OCI-LY3 (cell line): ENCODE data around the gene ANKRD31.

Experiments
- EZH2phosphoT487 ChIP-seq: fragments of 200-600 bp; shearing (Covaris generic); IDR thresholded peaks from 2 replicates; pipeline ENCODE4 v1.6.1; 2018; ENCODE audit warnings: antibody characterized with exemption, mixed run types, low read depth
- TF ChIP-seq, protein P1 (sequence below): fragments of 200-600, 300-600 bp; sonication (generic); IDR thresholded peaks from 2 replicates; pipeline ENCODE4 v1.5.1; 2014; ENCODE audit warnings: antibody characterized with exemption, low read length, low read depth

DNA sequence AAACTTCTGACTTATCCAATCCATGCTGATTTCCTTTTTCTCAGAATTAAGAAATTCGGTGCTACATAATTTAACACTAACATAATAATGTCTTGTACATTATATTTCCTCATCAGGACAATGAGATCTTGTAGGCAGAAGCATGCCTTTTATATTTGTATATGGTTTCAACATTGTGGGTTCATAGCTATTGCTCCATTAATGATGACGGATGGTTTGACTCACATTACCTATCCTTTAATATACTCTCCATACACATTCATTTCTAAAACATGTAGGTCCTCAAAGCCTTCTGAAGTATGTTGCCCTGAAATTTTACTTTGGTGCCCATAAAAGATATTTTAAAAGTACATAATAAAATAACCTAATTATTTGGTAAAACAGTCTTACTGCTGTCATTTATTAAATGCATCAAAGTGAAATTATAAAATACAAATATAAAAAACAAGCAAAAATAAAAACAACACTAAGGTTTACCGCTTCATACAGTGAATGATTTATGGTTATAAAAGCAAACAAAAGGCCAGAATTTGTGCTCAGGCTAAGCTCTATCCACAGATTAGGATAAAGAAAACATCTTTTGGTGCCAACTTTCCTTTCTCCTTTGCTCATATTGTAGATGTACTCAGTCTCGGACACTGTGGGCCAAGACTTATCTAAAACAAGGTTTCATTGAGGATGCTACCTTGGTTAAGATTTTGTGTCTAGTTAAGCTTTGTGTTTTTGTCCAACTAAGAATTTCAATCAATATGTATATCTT lies 123.1 kb downstream of the ANKRD31 start:
- TF ChIP-seq, protein P1, sequence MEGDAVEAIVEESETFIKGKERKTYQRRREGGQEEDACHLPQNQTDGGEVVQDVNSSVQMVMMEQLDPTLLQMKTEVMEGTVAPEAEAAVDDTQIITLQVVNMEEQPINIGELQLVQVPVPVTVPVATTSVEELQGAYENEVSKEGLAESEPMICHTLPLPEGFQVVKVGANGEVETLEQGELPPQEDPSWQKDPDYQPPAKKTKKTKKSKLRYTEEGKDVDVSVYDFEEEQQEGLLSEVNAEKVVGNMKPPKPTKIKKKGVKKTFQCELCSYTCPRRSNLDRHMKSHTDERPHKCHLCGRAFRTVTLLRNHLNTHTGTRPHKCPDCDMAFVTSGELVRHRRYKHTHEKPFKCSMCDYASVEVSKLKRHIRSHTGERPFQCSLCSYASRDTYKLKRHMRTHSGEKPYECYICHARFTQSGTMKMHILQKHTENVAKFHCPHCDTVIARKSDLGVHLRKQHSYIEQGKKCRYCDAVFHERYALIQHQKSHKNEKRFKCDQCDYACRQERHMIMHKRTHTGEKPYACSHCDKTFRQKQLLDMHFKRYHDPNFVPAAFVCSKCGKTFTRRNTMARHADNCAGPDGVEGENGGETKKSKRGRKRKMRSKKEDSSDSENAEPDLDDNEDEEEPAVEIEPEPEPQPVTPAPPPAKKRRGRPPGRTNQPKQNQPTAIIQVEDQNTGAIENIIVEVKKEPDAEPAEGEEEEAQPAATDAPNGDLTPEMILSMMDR = no peak
- no peak for TF ChIP-seq EZH2phosphoT487
